HPDE6-E6E7 (cell line): ENCODE measurements around the gene CCDC89.
A peak's percentile ranks its signal among the peaks of the same experiment; 100 is the strongest.

Experiments used
- DNase-seq: peaks from one replicate; pipeline ENCODE4 v3.0.0; 2011; ENCODE audit warnings: missing footprints; ENCODE audit errors: extremely low spot score

The CCDC89 gene

GRCh38 chr11:85685820-85686459 lies at the start of gene CCDC89:
Gene CCDC89, minus strand, starts transcription at chr11:85686195. Its CDS starts 65 bp downstream, at chr11:85686130.
- no peak for DNase-seq

- DNase-seq: no peak
Observed at GRCh38 chr11:85732965-85733364, 47.0 kb upstream of the CCDC89 start.

GRCh38 chr11:85726381-85726780 lies 40.4 kb upstream of the CCDC89 start:
- DNase-seq: no peak

GRCh38 chr11:85725510-85726258 lies 39.7 kb upstream of the CCDC89 start:
- DNase-seq: peak; percentile 51

- DNase-seq: no peak
Observed at GRCh38 chr11:85724748-85725465, 38.9 kb upstream of the CCDC89 start.

GRCh38 chr11:85723088-85723487 lies 37.1 kb upstream of the CCDC89 start:
- peak; percentile 22 for DNase-seq

GRCh38 chr11:85721191-85721590 lies 35.2 kb upstream of the CCDC89 start:
- DNase-seq: no peak

- DNase-seq: peak; percentile 82
Observed at GRCh38 chr11:85718991-85719807, 33.2 kb upstream of the CCDC89 start.

GRCh38 chr11:85718126-85718943 lies 32.3 kb upstream of the CCDC89 start:
- no peak for DNase-seq

GRCh38 chr11:85717429-85717828 lies 31.4 kb upstream of the CCDC89 start:
- DNase-seq: no peak

GRCh38 chr11:85712953-85713352 lies 27.0 kb upstream of the CCDC89 start:
- DNase-seq: no peak

- DNase-seq: no peak
Observed at GRCh38 chr11:85710917-85711316, 24.9 kb upstream of the CCDC89 start.

GRCh38 chr11:85709941-85710702 lies 24.1 kb upstream of the CCDC89 start:
- DNase-seq: no peak

GRCh38 chr11:85705800-85706199 lies 19.8 kb upstream of the CCDC89 start:
- no peak for DNase-seq

- DNase-seq: no peak
Observed at GRCh38 chr11:85704967-85705366, 19.0 kb upstream of the CCDC89 start.

GRCh38 chr11:85699957-85700741 lies 14.2 kb upstream of the CCDC89 start:
- DNase-seq: no peak

- DNase-seq: no peak
Observed at GRCh38 chr11:85698195-85698594, 12.2 kb upstream of the CCDC89 start.

GRCh38 chr11:85697747-85698146 lies 11.8 kb upstream of the CCDC89 start:
- DNase-seq: no peak

- no peak for DNase-seq
Observed at GRCh38 chr11:85695546-85695945, 9.6 kb upstream of the CCDC89 start.
